Parietal lobe (tissue), 1 donor: ENCODE results near the gene TMEM256. TPM values are rescaled to one million over a fixed set of nuclear protein-coding genes. Genes with fewer than 3 reads are reported as not detected.

ENCODE experiments used
- total RNA-seq: library from RNA; depleted of rRNA; stranded (reverse); fragments of >200 nt; gene quantifications from one replicate; pipeline ENCODE4 v1.2.3, GENCODE V29; 2014

Gene TMEM256
- 42.9 TPM for total RNA-seq

DNA sequence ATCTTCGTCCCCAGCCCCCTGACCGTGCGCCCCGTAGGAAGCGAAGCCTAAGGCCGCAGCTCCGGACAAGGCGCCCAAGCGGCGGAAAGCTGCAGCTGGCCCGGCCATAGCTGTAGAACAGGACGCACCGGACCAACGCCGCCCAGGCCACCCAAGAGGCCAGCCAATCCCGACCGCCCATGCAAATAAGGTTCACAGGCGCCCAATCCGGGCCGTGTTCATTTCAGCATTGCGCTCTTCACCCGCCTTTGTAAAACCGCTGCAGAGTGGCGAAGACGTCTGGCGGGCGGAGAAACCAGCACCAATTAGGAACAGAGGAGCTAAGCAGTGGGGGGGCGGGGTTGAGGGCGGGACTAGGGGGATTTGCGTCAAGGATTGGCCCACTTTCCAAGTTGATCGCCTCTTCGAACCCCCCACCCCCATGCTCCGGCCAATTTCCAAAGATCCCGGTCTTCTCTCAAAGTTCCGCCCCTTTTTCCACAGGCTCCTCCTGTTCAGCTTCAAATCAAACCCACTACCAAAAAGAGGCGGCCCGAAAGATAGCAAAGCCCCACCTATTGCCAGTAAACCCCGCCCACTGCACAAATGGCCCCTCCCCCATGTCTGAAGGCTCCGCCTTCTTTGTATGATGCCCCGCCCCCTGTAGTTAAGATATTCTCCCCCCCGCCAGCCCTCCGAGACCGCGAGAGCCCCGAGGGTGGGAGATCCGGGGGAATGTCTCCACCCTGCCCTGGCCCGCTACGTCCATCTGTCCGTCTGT is at the start of gene TMEM256:
Gene TMEM256, minus strand, starts transcription at position 121 of the 760 bp plus-strand sequence. Its CDS starts 13 bp downstream, at position 108.

DNA sequence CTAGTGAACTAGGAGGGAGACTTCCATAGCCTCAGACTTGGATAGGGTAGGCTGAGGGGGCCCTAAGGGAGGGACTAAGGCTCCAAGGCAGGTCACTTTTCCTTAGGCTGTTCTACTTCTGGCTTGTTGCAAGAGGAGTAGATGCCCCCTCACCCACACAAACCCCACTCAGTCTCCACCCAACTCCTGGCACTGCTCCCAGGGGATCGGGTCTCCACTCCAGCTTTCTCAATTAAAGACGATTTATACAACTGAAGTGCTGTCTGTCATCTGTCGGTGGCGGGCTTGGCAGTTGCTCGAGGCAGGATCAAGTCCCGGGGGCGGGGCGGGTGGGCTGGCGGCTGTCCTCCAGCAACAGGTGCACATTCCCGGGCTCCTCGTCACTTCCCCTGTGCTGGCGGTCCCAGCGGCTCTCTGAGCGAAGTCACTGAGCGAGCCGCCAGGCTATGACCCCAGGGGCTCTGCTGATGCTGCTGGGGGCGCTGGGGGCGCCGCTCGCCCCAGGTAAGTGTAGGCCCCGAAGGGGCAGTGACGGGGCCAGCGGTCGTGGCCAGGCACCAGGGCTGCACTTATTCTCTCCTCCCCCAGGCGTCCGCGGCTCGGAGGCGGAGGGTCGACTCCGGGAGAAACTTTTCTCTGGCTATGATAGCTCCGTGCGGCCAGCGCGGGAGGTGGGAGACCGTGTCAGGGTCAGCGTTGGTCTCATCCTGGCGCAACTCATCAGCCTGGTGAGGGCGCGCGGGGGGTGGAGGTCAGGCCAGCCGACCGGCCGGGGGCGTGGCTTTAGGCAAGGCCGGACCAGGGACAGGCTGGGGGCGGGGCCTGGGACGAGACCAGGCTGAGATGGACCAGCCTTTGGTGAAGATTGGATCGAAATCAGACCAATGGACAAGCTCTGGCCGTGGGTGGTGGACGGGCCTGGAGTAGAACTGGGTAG is 41.1 kb upstream of the TMEM256 start, which contains the start of gene CHRNB1:
Gene CHRNB1, plus strand, starts transcription at position 380 of the 937 bp plus-strand sequence. Its CDS starts 67 bp downstream, at position 447.

DNA sequence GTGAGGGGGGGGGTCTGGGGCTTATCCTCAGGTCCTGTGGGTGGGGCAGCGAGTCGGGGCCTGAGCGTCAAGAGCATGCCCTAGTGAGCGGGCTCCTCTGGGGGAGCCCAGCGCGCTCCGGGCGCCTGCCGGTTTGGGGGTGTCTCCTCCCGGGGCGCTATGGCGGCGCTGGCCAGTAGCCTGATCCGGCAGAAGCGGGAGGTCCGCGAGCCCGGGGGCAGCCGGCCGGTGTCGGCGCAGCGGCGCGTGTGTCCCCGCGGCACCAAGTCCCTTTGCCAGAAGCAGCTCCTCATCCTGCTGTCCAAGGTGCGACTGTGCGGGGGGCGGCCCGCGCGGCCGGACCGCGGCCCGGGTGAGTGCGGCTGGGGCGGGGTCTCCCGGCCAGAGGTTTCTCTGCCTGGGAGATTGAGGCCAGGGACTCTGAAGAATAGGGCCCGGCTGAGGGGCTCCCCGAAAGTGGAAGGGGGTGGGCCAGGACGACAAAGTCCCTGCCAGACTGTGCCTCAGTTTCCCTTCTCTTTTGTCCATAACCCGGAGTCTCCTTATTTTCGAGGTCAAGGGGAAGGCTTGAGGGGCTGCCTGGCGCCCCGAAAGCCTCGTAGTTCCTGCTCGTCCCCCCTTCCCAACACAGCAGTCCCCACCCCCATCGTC is 35.7 kb upstream of the TMEM256 start, which contains the start of gene FGF11:
Gene FGF11, plus strand, starts transcription at position 51 of the 651 bp plus-strand sequence. Its CDS starts 109 bp downstream, at position 160.

DNA sequence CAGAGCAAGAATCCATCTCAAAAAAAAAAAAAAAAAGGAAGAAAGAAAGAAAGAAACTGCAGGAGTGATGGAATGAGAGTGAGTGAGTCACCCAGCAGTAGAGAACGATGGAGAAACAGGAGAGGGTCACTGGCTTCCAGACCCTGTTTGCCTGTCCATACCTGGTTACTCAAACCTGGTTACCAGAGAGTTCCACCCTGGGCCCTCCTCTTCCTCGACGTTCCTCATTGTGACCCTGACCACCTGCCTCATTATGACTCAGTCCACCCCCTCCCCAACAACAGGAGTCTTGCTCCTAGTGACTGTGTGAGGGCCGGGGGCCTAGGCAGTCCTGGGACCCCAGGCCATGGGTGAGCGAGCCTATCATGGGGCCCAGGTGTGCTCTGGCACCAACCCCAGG is 24.7 kb upstream of the TMEM256 start, which contains the start of gene SPEM3:
Gene SPEM3, plus strand, starts transcription at position 301 of the 400 bp plus-strand sequence. Its CDS starts 46 bp downstream, at position 347.

DNA sequence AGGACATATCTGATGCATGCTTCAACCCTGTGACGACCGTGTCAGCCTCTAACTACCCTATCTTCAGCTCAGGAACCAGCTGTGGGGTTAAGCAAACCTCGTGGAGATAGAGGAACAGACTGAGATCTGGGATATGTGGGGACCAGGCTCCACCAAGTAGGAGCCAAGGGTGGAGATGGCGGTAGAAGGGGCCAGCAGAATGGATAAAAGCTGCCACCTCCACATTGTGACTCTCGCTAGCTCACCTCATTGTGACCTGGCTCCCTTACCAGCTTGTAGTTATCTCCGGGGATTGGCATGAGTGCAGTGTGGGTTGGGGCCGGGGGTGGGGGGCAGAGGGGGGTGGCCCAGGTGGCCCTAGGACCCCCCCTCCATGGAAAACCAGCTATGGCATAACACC is 21.4 kb upstream of the TMEM256 start, which contains the start of gene SPEM2:
Gene SPEM2, plus strand, starts transcription at position 301 of the 400 bp plus-strand sequence. Its CDS starts 73 bp downstream, at position 374.

DNA sequence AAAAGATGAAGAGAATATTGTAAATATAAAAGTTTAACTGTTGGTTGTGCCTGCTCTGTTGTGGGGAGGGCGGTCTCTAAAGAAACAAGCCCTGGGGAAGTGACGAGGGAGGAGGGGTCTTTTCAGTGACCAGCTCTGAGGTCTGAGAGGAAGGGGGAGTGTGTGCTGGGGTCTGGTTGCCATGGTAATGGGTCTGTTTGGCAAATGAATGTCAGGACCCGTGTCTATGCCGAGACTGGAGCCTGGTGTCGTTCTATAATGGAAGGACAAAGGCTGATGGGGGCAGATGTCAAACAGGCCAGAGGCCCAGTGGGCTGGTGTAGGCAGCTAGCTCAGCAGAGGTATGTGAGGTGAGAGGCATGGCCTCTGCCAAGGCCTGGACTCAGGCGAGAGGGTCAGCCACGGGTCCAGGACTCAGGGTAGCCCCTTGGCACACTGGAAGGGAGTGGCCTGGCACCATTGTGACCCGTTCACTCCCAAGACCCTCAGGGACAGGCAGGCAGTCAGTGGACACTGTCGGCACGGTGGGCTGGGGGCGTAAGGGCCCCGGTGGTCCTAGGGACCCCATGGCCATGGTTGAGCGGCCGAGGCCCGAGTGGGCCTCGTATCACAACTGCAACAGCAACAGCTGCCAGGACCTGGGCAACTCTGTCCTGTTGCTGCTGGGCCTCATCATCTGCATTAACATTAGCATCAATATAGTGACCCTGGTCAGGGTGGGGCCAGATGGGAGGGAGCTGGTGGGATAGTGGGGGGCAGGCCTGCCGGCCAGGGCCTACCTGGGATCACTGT is 16.1 kb upstream of the TMEM256 start, which contains the start of gene SPEM1:
Gene SPEM1, plus strand, starts transcription at position 506 of the 792 bp plus-strand sequence. Its CDS starts 61 bp downstream, at position 567.

DNA sequence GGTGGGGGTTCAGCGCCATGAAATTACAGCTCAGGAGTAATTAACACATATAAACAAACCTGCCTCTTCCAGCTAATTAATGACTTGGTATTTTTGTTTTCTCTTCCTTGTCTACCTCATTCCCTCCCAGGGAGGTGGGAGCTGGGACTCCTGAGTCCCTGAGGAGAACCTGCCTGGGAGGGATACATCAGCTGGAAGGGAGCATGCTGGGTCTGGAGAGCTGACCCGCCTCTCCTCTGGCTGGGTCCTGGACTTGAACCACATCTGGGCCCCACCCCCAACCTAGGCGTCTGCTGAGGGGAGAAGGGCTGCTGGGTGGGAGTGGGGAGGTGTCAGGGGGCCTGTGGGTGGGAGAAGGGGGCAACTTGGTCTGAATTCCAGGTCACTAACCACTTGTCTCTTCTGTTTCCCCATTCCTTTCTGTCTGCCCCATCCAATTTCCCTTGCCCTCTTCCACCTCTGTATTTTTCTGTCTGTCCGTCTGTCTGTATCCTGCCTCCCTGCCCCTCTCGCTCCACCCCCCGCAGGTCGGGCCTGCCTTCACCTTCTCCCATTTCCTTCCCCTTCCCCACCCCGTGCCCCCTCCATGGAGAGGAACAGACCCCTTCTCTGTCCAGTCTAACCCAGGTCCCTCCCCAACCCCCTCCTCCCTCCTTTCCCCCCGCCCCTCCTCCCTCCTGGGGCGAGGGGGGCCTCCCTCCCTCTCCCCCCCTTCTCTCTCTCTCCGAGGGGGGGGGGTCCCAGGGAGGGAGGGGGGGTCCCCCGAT is 3.8 kb upstream of the TMEM256 start, which contains the start of gene NLGN2:
Gene NLGN2, plus strand, starts transcription at position 361 of the 767 bp plus-strand sequence. CDS start 411 bp downstream, outside the sequence.

DNA sequence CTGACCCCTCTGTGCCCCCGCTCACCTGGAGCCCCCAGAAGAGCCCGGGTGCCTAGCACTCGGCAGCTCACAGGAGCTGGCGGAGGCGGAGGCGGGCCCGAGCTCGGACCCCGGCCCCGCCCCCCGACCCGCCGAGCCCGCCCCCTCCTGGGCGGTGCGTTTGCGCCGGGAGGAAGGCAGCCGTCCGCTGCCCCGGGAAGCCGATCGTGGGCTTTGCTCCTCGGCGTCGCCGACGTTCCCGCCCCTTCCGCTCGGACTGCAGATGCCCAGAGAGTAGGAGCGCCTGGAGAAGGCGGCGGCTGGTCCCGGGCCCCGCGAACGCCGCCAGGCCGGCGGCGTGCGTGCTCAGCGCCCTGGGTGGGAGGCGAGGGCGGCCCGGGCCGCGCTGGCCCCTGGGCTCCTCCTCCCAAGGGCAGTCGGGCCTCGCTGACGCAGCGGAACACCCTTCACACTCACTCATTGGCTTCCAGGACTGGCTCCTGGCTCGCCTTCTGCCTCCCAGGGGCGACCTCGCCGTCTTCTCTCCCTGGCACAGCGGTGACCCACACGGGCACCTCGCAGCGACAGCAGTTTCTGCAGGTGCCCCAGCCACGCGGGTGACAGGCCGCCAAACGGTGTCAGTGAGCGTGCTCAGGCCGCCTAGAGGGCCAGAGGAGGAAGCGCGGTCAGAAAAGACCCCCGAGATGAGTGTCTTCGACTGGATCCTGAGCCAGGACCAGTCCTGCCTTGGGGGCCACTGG is 9.3 kb downstream of the TMEM256 start, which contains the start of gene PLSCR3:
Gene PLSCR3, minus strand, starts transcription at position 74 of the 740 bp plus-strand sequence. CDS start 415 bp downstream, outside the sequence.

DNA sequence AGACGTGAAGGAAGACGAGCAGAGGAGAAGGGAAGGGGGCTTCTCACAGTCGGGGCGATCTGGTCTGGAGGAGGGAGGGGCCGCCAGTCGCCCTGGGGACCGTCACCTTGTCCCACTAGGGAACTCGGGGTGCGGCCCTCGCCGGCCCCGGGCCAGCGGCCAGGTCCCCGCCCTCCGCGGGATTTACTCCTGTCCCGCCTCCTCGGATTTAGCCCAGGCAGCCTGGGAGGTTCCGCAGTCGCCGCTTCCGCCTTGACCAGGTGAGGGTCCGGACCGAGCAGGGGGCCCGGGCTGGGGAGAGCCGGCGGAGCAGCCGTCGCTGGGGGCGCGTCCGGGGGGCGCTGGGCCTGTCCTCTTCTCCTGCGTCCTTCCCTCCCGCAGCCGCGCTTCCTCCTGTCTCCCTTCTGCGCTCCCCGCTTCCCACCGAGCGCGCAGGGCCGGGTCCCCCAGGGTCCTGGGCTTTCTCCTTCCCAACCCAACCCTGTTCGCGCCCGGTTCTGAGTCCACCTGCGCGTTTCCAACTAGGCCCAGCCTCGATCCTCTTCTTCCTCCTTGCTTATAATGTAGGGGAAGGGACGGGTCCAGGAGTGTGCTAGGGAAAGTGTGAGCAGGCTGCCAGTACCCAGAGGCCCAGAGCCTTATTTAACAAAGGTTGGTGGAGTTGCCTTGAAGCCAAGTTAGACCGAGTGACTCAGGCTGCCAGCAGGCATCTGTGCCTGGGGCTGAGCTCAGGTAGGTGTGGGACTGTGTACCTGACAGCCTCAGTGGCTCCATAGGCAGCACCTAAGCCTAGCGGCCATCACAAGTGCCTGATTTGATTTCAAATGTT is 22.8 kb downstream of the TMEM256 start, which contains the start of gene TNK1:
Gene TNK1, plus strand, starts transcription at position 235 of the 829 bp plus-strand sequence. CDS start 1,838 bp downstream, outside the sequence.

DNA sequence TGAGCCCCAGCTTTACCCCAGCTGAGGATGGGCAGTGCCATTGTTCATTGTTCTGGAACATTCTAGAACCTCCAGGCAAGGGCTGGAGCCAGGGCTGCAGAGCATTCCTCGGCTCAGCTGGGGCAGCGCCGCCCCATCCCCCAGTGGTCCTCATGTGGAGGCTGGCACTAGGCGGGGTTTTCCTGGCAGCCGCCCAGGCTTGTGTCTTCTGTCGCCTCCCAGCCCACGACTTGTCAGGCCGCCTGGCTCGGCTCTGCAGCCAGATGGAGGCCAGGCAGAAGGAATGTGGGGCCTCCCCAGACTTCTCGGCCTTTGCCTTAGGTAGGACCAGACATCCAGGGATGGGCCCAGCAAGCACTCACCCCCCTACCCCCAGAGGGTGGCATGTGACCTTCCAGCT is 48.8 kb downstream of the TMEM256 start, which contains the start of gene TMEM95:
Gene TMEM95, plus strand, starts transcription at position 104 of the 400 bp plus-strand sequence. Its CDS starts 49 bp downstream, at position 153.

Other genes starting within 250 kb of the TMEM256 start
- 12.5 TPM for gene ASGR1, start 224.7 kb downstream of the TMEM256 start, total RNA-seq
- gene DLG4, start 184.3 kb downstream of the TMEM256 start, total RNA-seq = 155 TPM
- 147 TPM for gene ACADVL, start 184.2 kb downstream of the TMEM256 start, total RNA-seq
- gene DVL2, start 169.6 kb downstream of the TMEM256 start, total RNA-seq = 81.4 TPM
- gene PHF23, start 164.6 kb downstream of the TMEM256 start, total RNA-seq = 25.7 TPM
- gene GABARAP, start 161.6 kb downstream of the TMEM256 start, total RNA-seq = 103 TPM
- 34.1 TPM for gene CTDNEP1, start 152.4 kb downstream of the TMEM256 start, total RNA-seq
- gene ELP5, start 151.9 kb downstream of the TMEM256 start, total RNA-seq = 26.6 TPM
- gene CLDN7, start 141.6 kb downstream of the TMEM256 start, total RNA-seq = not detected
- gene SLC2A4, start 122.4 kb downstream of the TMEM256 start, total RNA-seq = not detected
- 2.5 TPM for gene YBX2, start 109.5 kb downstream of the TMEM256 start, total RNA-seq
- gene EIF5A, start 96.5 kb downstream of the TMEM256 start, total RNA-seq = 132 TPM
- gene GPS2, start 88.7 kb downstream of the TMEM256 start, total RNA-seq = 59.8 TPM
- gene NEURL4, start 74.8 kb downstream of the TMEM256 start, total RNA-seq = 61.0 TPM
- gene ACAP1, start 67.6 kb downstream of the TMEM256 start, total RNA-seq = not detected
- 2.5 TPM for gene KCTD11, start 51.9 kb downstream of the TMEM256 start, total RNA-seq
- not detected for gene TMEM95, start 48.9 kb downstream of the TMEM256 start, total RNA-seq
- gene TNK1, start 23.0 kb downstream of the TMEM256 start, total RNA-seq = 1.3 TPM
- 29.7 TPM for gene PLSCR3, start 9.6 kb downstream of the TMEM256 start, total RNA-seq
- gene NLGN2, start 3.7 kb upstream of the TMEM256 start, total RNA-seq = 22.8 TPM
- gene SPEM1, start 16.2 kb upstream of the TMEM256 start, total RNA-seq = not detected
- gene SPEM2, start 21.5 kb upstream of the TMEM256 start, total RNA-seq = not detected
- not detected for gene SPEM3, start 24.8 kb upstream of the TMEM256 start, total RNA-seq
- 1.9 TPM for gene TMEM102, start 31.3 kb upstream of the TMEM256 start, total RNA-seq
- gene FGF11, start 35.4 kb upstream of the TMEM256 start, total RNA-seq = 13.1 TPM
- 15.3 TPM for gene CHRNB1, start 41.0 kb upstream of the TMEM256 start, total RNA-seq
- gene ZBTB4, start 75.5 kb upstream of the TMEM256 start, total RNA-seq = 20.0 TPM
- not detected for gene SLC35G6, start 77.3 kb upstream of the TMEM256 start, total RNA-seq
- 106 TPM for gene POLR2A, start 80.3 kb upstream of the TMEM256 start, total RNA-seq
- 6.6 TPM for gene TNFSF12, start 145.0 kb upstream of the TMEM256 start, total RNA-seq
- gene TNFSF13, start 154.7 kb upstream of the TMEM256 start, total RNA-seq = 0.94 TPM
- 67.6 TPM for gene SENP3, start 157.8 kb upstream of the TMEM256 start, total RNA-seq
- 1.6 TPM for gene CD68, start 175.5 kb upstream of the TMEM256 start, total RNA-seq
- gene MPDU1, start 179.8 kb upstream of the TMEM256 start, total RNA-seq = 36.6 TPM
- gene SOX15, start 186.0 kb upstream of the TMEM256 start, total RNA-seq = 1.6 TPM
- gene FXR2, start 210.8 kb upstream of the TMEM256 start, total RNA-seq = 52.9 TPM
- gene SAT2, start 223.7 kb upstream of the TMEM256 start, total RNA-seq = 32.2 TPM
- gene SHBG, start 226.0 kb upstream of the TMEM256 start, total RNA-seq = not detected
- 16.6 TPM for gene ATP1B2, start 246.8 kb upstream of the TMEM256 start, total RNA-seq